Activated T-cell treated with anti-CD3 and anti-CD28 coated beads, Interleukin-2, amount 50 U/mL, for 72 hours (primary cell): ENCODE measurements around the gene SPACA7. TPM values are rescaled to one million over a fixed set of nuclear protein-coding genes. Genes with fewer than 3 reads are reported as not detected.
A peak's percentile ranks its signal among the peaks of the same experiment; 100 is the strongest.

Experiments used
- ATAC-seq, 2 donors: fragments of 150-1000 bp; cut with Tn5 transposase; replicated peaks in 1 of 2; 2 replicates each; pipeline ENCODE4 v1.10.0; 2021; ENCODE audit warnings: moderate library complexity in 2 of 2, mild to moderate bottlenecking in 1 of 2
- DNase-seq, 2 donors: peaks; one replicate each; pipeline ENCODE4 v3.0.0; 2021 to 2022; ENCODE audit warnings: mixed read lengths in 1 of 2
- H3K27ac Mint-ChIP-seq: one replicate; pipeline ENCODE4 v1.8.0; 2022; ENCODE audit warnings: mild to moderate bottlenecking, moderate library complexity, mixed read lengths
- H3K27me3 Mint-ChIP-seq: one replicate; pipeline ENCODE4 v1.8.0; 2022; ENCODE audit warnings: low read depth, mixed read lengths
- H3K36me3 Mint-ChIP-seq, 2 donors: one replicate each; pipeline ENCODE4 v1.8.0; 2022; ENCODE audit warnings: mixed read lengths in 2 of 2, mild to moderate bottlenecking in 1 of 2; ENCODE audit not compliant: insufficient read depth in 2 of 2
- H3K4me1 Mint-ChIP-seq: one replicate; pipeline ENCODE4 v1.8.0; 2022; ENCODE audit warnings: low read depth, mixed read lengths
- H3K4me3 Mint-ChIP-seq, 2 donors: one replicate each; pipeline ENCODE4 v1.8.0; 2022; ENCODE audit warnings: mild to moderate bottlenecking in 2 of 2, mixed read lengths in 2 of 2, moderate library complexity in 2 of 2
- H3K9me3 Mint-ChIP-seq, 2 donors: one replicate each; pipeline ENCODE4 v1.8.0; 2022; ENCODE audit warnings: mixed read lengths in 2 of 2
- total RNA-seq, 2 donors: library from RNA; stranded (reverse); gene quantifications; one replicate each; pipeline ENCODE4 v1.2.3, GENCODE V29; 2022

SPACA7 gene
- total RNA-seq, 2 donors from 2014 or later = not detected

DNA sequence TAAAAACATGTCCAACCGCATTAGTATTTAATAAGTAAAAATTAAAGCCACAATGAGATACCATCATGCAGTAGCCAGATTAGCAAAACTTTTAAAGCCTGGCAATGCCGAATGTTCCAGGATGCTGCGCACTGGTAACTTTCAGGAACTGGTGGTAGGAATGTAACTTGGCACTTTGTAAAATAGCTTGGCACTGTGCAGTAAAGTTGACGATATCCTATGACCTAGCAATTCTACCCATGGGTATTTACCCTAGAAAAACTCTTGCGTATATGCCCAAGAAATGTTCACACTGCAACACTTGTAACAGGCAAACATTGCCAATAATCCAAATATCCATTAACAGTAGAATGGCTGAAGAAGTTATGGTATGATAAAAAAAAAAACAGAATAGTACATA is 97.7 kb downstream of the SPACA7 start:
- H3K27ac Mint-ChIP-seq = no peak overlapping the region
- ATAC-seq (no peak), DNase-seq (no peak)
- peaks cover 2 to 5% of the 10 kb centered on the region in 2 donors for H3K9me3 Mint-ChIP-seq
- peaks cover 0 to 2% of the 10 kb centered on the region in 2 donors for H3K36me3 Mint-ChIP-seq
- H3K27me3 Mint-ChIP-seq = no peaks in the 10 kb centered on the region
- no peaks in the 10 kb centered on the region for H3K4me1 Mint-ChIP-seq
- H3K4me3 Mint-ChIP-seq = no peak overlapping the region

DNA sequence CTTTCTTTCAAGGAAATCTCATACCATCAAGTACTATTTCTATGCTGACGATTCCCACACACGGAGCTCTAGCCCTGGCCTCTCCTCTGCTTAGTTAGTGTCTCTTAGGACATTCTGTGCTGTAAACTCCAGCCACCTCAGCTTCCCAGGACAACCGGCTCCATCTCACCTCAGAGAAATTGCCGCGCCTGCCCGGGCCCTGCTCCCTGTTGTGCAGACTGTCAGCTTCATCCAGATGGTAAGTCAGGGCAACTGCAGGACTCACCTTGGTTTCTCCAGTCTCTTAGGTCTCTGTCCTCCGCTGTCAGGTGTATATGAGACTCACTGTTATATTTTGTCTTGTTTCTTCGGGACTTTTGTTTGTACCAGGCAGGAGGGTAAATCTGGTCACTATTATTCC is 98.7 kb downstream of the SPACA7 start:
- H3K4me3 Mint-ChIP-seq = no peak overlapping the region
- ATAC-seq (no peak), DNase-seq (no peak)
- H3K27me3 Mint-ChIP-seq = no peaks in the 10 kb centered on the region
- H3K4me1 Mint-ChIP-seq = no peaks in the 10 kb centered on the region
- H3K27ac Mint-ChIP-seq = no peak overlapping the region
- peaks cover 2 to 5% of the 10 kb centered on the region in 2 donors for H3K9me3 Mint-ChIP-seq
- peaks cover 0 to 2% of the 10 kb centered on the region in 2 donors for H3K36me3 Mint-ChIP-seq

DNA sequence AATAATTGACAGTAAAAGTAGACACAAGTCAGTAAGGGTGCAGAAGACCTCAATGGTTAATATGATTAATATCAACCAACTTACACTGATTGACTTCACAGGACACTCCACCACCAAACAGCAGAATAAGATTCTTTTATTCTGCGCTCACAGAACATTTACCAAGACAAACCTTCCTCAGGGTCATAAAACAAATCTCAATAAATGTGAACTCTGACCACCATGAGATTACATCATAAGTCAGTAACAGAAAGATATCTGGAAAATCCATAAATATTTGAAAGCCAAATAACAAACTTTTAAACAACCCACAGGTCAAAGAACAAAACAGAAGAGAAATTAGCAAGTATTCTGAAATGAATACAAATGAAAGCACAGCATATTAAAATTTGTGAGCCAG is 99.7 kb downstream of the SPACA7 start:
- no peaks in the 10 kb centered on the region for H3K27me3 Mint-ChIP-seq
- no peak for ATAC-seq
- DNase-seq = no peak
- peaks cover 0 to 2% of the 10 kb centered on the region in 2 donors for H3K36me3 Mint-ChIP-seq
- no peaks in the 10 kb centered on the region for H3K4me1 Mint-ChIP-seq
- H3K9me3 Mint-ChIP-seq = peaks cover 2 to 3% of the 10 kb centered on the region in 2 donors
- H3K27ac Mint-ChIP-seq = no peak overlapping the region
- no peak overlapping the region for H3K4me3 Mint-ChIP-seq

GRCh38 chr13:112477070-112477619 is 101.0 kb downstream of the SPACA7 start:
- no peaks in the 10 kb centered on the region for H3K27me3 Mint-ChIP-seq
- ATAC-seq = no peak
- no peak for DNase-seq
- H3K4me3 Mint-ChIP-seq = no peak overlapping the region
- H3K9me3 Mint-ChIP-seq = peaks cover 2 to 3% of the 10 kb centered on the region in 2 donors
- no peak overlapping the region for H3K27ac Mint-ChIP-seq
- H3K36me3 Mint-ChIP-seq = peaks cover 0 to 4% of the 10 kb centered on the region in 2 donors
- peaks cover 8% of the 10 kb centered on the region for H3K4me1 Mint-ChIP-seq

GRCh38 chr13:112479389-112479788 is 103.2 kb downstream of the SPACA7 start:
- Mint-ChIP-seq H3K27ac (no peak overlapping the region), H3K4me3 (no peak overlapping the region), H3K4me1 (peaks cover 8% of the 10 kb centered on the region), H3K27me3 (no peaks in the 10 kb centered on the region), H3K9me3 (peaks cover 4 to 6% of the 10 kb centered on the region in 2 donors), H3K36me3 (peaks cover 0 to 7% of the 10 kb centered on the region in 2 donors)
- no peak for ATAC-seq
- DNase-seq = no peak

DNA sequence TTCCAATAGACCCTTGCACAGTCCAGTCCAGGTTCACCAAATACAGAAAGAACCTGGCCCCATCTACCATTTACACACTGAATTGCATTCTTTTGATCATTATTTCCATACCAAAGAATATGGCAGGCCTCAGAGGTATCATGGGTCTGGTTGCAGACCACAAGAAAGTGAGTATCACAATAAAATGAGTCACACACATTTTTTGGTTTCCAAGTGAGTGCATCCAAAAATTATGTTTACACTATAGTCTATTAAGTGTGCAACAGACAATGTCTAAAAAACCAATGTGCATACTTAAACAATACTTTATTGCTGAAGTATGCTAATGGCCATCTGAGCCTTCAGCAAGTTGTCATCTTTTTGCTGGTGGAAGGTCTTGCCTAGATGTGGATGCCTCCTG is 105.3 kb downstream of the SPACA7 start:
- Mint-ChIP-seq H3K27me3 (no peaks in the 10 kb centered on the region), H3K36me3 (peaks cover 0 to 9% of the 10 kb centered on the region in 2 donors), H3K4me1 (peaks cover 8% of the 10 kb centered on the region), H3K4me3 (no peak overlapping the region), H3K27ac (no peak overlapping the region), H3K9me3 (peaks cover 4 to 6% of the 10 kb centered on the region in 2 donors)
- DNase-seq (no peak), ATAC-seq (peak; percentile 32 to 68)

DNA sequence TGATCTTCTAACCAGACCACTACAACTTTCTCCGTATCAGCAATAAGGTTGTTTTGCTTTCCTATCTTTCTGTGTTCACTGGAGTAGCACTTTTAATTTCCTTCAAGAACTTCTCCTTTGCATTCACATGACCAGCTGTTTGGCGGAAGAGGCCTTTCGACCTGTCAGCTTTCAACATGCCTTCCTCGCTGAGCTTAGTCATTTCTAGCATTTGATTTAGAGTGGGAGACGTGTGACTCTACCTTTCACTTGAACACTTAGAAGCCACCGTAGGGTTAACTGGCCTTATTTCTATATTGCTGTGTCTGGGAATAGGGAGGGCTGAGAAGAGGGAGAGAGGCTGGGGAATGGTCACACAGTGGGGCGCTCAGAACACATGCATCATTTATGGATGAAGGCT is 107.1 kb downstream of the SPACA7 start:
- Mint-ChIP-seq H3K27me3 (no peaks in the 10 kb centered on the region), H3K4me1 (peaks cover 8% of the 10 kb centered on the region), H3K4me3 (no peak overlapping the region), H3K36me3 (peaks cover 0 to 17% of the 10 kb centered on the region in 2 donors), H3K9me3 (peaks cover 4 to 6% of the 10 kb centered on the region in 2 donors), H3K27ac (no peak overlapping the region)
- DNase-seq = no peak
- ATAC-seq = no peak

Other genes with a start within 250 kb of the SPACA7 start
- 10 to 100 TPM; 53.9 to 59.6 TPM for gene TUBGCP3, start 211.8 kb downstream of the SPACA7 start, total RNA-seq